Spleen (tissue), 11 donors: ENCODE data around the gene ALDH3A2. TPM values are rescaled to one million over a fixed set of nuclear protein-coding genes. Genes with fewer than 3 reads are reported as not detected.
"Not testable (repeated sequence)": the region's sequence is repeated elsewhere in the genome, so short reads cannot be mapped to it uniquely, and the experiment has no call there.

ENCODE experiments used
- DNase-seq: peaks from one replicate; pipeline ENCODE4 v3.0.0-alpha.2; 2020
- H3K27ac ChIP-seq, 8 donors: fragments of 200-600 bp; sonication (generic) in 7 of 8; 1 replicate in 4 of 8; 2 replicates in 4 of 8; pipeline versions ENCODE4 v1.5.0 to v1.8.0; 2016 to 2021; ENCODE audit warnings: inconsistent platforms in 4 of 8, mild to moderate bottlenecking in 4 of 8, moderate library complexity in 1 of 8
- H3K27me3 ChIP-seq, 7 donors: fragments of 200-600 bp; sonication (generic) in 6 of 7; replicated peaks in 1 of 7; 1 replicate in 4 of 7; 2 replicates in 3 of 7; pipeline versions ENCODE4 v1.5.0 to v1.8.0; 2016 to 2021; ENCODE audit warnings: inconsistent platforms in 3 of 7, mild to moderate bottlenecking in 1 of 7
- H3K36me3 ChIP-seq, 6 donors: fragments of 200-600 bp; sonication (generic) in 5 of 6; 1 replicate in 4 of 6; 2 replicates in 2 of 6; pipeline versions ENCODE4 v1.5.0 to v1.8.0; 2016 to 2021; ENCODE audit warnings: inconsistent platforms in 2 of 6
- H3K4me1 ChIP-seq, 6 donors: fragments of 200-600 bp; sonication (generic) in 5 of 6; 1 replicate in 3 of 6; 2 replicates in 3 of 6; pipeline versions ENCODE4 v1.5.0 to v1.8.0; 2016 to 2021; ENCODE audit warnings: inconsistent platforms in 3 of 6
- H3K4me3 ChIP-seq, 8 donors: fragments of 200-600 bp; sonication (generic) in 7 of 8; 1 replicate in 4 of 8; 2 replicates in 4 of 8; pipeline versions ENCODE4 v1.5.0 to v1.8.0; 2016 to 2021; ENCODE audit warnings: inconsistent platforms in 4 of 8, mild to moderate bottlenecking in 4 of 8, moderate library complexity in 2 of 8
- H3K9me3 ChIP-seq, 8 donors: fragments of 200-600 bp; sonication (generic) in 7 of 8; 1 replicate in 4 of 8; 2 replicates in 4 of 8; pipeline versions ENCODE4 v1.5.0 to v1.8.0; 2016 to 2021; ENCODE audit warnings: inconsistent platforms in 4 of 8
- POLR2A ChIP-seq, 3 donors: fragments of 450-650 bp; IDR thresholded peaks; one replicate each; pipeline ENCODE4 v1.5.1; 2017; ENCODE audit warnings: antibody characterized with exemption in 3 of 3, mild to moderate bottlenecking in 1 of 3
- POLR2AphosphoS5 ChIP-seq, 3 donors: sonication (generic); formaldehyde crosslinking; IDR thresholded peaks; one replicate each; pipeline ENCODE4 v1.5.1; 2017; ENCODE audit warnings: antibody characterized with exemption in 3 of 3
- WGBS, 5 donors: extraction: QIAGEN DNeasy Blood & Tissue Kit in 3 of 5; methylation state at CpG; one replicate each; pipeline versions ENCODE4 v1.1.5 to v1.1.7; 2013 to 2018; 5-methylcytosine and 5-hydroxymethylcytosine counted together
- intact Hi-C: fragments of 100-400 bp; cut with DNase I; formaldehyde crosslinking; loops from one replicate; pipeline ENCODE4 v1.15.0; 2023; ENCODE audit warnings: low total_unique reads
- polyA plus RNA-seq, 3 donors: library from polyadenylated mRNA; stranded (reverse); fragments of 200-250 nt; gene quantifications; one replicate each; pipeline ENCODE4 v1.2.1, GENCODE V29; 2013
- total RNA-seq, 7 donors: library from RNA; depleted of rRNA in 3 of 7; stranded (reverse); fragments of >200 nt in 3 of 7; fragmentation: NEBNext Ultra II Directional in 4 of 7; extraction: Animal tissue kit (Norgen Biotek cat#: 25700) in 4 of 7; gene quantifications; one replicate each; pipeline versions ENCODE4 v1.1.0 to v1.2.1, GENCODE V29; 2016 to 2021
- TF ChIP-seq, protein P1 (sequence below), 11 experiments: fragments of 200-600 bp in 7 of 11; fragments of 450-650 bp in 4 of 11; sonication (generic) in 4 of 11; IDR thresholded peaks in 8 of 11; conservative IDR thresholded peaks in 3 of 11; 1 replicate in 7 of 11; 2 replicates in 4 of 11; pipeline versions ENCODE4 v1.4.0 to v1.8.0; 2016 to 2021; ENCODE audit warnings: antibody characterized with exemption in 11 of 11, inconsistent platforms in 4 of 11, mild to moderate bottlenecking in 1 of 11
- donor health status: healthy with polysubstance abuse.
- donor health status: DM: no; HTN: no; CAD: no; lungs with moderate emphysema.
- donor health status: DM: no; HTN: no; CAD: no.
- donor health status: Bipolar disorder and iron deficiency.
- donor health status: healthy.
- donor health status: DM: no; HTN: no; CAD: no.
- donor health status: DM: yes; HTN: yes; CAD: no.

ALDH3A2 gene
- total and polyA plus RNA-seq, 10 donors = 14.4 to 73.1 (median 50.7) TPM

DNA sequence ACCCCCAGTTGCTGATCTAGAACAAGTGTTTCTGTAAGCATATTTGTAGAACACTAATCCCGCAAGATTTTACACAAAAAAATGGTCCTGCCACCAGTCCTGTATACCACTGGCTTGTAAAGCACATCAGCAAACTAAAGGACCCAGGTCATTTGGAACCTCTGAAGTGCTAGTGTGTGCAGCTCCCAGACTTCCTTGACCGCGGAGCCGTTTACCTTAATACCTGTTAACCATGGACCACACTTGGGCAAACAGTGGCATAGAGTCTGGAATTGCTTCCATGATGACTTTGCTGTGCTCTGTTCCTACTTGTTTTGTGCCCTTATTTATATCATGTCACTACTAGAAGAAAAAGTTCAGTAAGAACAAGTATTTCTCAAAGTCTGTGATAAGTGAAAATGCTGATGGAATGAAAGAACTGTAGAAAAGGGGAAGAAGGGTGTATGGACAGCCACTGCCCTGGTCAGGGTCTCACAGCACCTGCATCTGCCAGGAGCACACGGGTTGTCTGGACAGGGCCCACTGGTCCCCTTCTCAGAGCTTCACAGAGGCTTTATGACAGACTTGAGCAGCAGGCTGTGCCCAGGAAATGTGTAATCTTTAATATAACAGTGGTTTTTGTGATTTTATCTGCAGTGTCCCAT is 29.3 kb downstream of the ALDH3A2 start:
- H3K4me1 ChIP-seq = peaks cover 0 to 1% (median 0%) of the 10 kb centered on the region in 6 donors
- peaks cover 0 to 71% (median 21%) of the 10 kb centered on the region in 6 donors for H3K36me3 ChIP-seq
- no peaks in the 10 kb centered on the region for H3K27me3 ChIP-seq
- H3K9me3 ChIP-seq = no peaks in the 10 kb centered on the region
- intact Hi-C loops = no loop called here
- DNase-seq = no peak
- H3K27ac ChIP-seq = no peak overlapping the region
- TF ChIP-seq, protein P1, sequence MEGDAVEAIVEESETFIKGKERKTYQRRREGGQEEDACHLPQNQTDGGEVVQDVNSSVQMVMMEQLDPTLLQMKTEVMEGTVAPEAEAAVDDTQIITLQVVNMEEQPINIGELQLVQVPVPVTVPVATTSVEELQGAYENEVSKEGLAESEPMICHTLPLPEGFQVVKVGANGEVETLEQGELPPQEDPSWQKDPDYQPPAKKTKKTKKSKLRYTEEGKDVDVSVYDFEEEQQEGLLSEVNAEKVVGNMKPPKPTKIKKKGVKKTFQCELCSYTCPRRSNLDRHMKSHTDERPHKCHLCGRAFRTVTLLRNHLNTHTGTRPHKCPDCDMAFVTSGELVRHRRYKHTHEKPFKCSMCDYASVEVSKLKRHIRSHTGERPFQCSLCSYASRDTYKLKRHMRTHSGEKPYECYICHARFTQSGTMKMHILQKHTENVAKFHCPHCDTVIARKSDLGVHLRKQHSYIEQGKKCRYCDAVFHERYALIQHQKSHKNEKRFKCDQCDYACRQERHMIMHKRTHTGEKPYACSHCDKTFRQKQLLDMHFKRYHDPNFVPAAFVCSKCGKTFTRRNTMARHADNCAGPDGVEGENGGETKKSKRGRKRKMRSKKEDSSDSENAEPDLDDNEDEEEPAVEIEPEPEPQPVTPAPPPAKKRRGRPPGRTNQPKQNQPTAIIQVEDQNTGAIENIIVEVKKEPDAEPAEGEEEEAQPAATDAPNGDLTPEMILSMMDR (IDR thresholded peaks at IDR 0.05 in 8 of 11, conservative IDR thresholded peaks at IDR 0.05 in 3 of 11) = no peak
- TF ChIP-seq POLR2AphosphoS5 (IDR thresholded peaks at IDR 0.05) (no peak), POLR2A (IDR thresholded peaks at IDR 0.05) (no peak)
- WGBS, 5 donors = 94 to 98% (median 97%) methylated on average over 5 of the region's 5 CpGs
- H3K4me3 ChIP-seq = no peak overlapping the region

DNA sequence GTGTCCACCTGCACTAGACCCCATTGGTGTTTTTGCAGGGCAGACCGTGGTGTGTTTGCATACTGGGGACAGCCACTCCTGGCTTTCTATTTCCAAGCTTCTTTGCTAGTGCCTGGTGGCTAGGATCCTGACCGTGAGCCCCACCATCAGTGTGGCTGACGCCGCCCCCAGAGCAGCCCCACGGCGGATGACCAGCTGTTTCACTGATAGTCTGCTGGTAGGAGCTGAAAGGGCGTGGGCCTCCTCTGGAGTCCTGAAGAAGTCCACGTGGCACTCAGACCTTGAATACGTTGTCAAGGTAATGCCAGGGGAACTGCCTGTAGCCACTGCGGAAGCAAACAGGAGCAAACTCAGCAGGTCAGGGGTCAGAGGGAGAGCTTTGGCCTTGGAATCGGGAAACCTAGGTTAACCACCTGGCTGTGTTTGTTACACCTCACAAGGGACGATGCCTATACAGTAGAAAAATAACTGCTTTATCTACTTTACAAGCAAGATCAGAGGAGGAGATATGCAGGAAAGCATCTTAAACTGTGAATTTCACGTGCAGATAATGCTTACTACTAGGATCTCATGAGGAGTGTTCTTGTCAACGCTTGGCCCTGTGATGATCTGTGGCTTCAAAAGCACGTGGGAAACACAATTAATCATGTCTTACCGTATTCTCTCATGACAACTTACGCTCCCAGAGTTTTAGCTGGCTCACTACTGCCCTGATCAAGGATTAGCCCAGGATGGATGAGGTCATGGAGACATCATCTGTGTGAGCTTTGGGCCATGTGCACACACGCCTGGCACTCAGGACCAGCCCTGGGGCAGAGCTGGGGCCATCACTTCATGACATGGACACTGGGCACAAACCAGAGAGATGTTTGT is 30.3 kb downstream of the ALDH3A2 start:
- no peaks in the 10 kb centered on the region for H3K9me3 ChIP-seq
- H3K4me1 ChIP-seq = no peaks in the 10 kb centered on the region
- peaks cover 0 to 61% (median 18%) of the 10 kb centered on the region in 6 donors for H3K36me3 ChIP-seq
- no peak for DNase-seq
- no peaks in the 10 kb centered on the region for H3K27me3 ChIP-seq
- no peak overlapping the region for H3K27ac ChIP-seq
- no peak overlapping the region for H3K4me3 ChIP-seq
- TF ChIP-seq, protein P1 (IDR thresholded peaks at IDR 0.05 in 8 of 11, conservative IDR thresholded peaks at IDR 0.05 in 3 of 11) = no peak
- TF ChIP-seq POLR2A (IDR thresholded peaks at IDR 0.05) = no peak
- no peak for TF ChIP-seq POLR2AphosphoS5 (IDR thresholded peaks at IDR 0.05)
- WGBS, 5 donors = 84 to 92% (median 90%) methylated on average over 18 of the region's 18 CpGs
- intact Hi-C loops = no loop called here

DNA sequence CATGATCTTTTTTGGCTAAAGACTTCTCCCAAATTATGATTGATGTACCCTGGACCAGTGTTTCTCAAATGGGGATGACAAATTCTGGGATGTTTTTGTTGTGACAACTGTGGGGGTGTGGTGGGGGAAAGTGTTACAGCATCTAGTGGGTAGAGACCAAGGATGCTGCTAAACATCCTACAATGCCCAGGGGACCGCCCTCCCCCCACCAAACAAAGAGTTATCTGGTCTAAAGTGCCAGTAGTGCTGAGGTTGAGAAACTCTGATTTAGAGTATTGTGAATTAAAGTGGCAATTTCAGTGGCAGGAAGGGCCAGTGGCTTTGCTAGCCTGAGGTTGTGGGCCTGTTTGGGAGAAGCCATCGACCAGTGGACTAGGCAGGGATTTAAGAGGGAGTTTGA is 34.6 kb downstream of the ALDH3A2 start:
- H3K27ac ChIP-seq = no peak overlapping the region
- H3K36me3 ChIP-seq = peaks cover 0 to 19% (median 0%) of the 10 kb centered on the region in 6 donors
- no peak for DNase-seq
- H3K27me3 ChIP-seq = no peaks in the 10 kb centered on the region
- WGBS, 5 donors = 85 to 95% (median 89%) methylated on average over 2 of the region's 2 CpGs
- H3K4me1 ChIP-seq = no peaks in the 10 kb centered on the region
- no peaks in the 10 kb centered on the region for H3K9me3 ChIP-seq
- no peak overlapping the region for H3K4me3 ChIP-seq
- TF ChIP-seq POLR2A (IDR thresholded peaks at IDR 0.05) (no peak), POLR2AphosphoS5 (IDR thresholded peaks at IDR 0.05) (no peak)
- TF ChIP-seq, protein P1 (IDR thresholded peaks at IDR 0.05 in 8 of 11, conservative IDR thresholded peaks at IDR 0.05 in 3 of 11) = no peak
- intact Hi-C loops = no loop called here

DNA sequence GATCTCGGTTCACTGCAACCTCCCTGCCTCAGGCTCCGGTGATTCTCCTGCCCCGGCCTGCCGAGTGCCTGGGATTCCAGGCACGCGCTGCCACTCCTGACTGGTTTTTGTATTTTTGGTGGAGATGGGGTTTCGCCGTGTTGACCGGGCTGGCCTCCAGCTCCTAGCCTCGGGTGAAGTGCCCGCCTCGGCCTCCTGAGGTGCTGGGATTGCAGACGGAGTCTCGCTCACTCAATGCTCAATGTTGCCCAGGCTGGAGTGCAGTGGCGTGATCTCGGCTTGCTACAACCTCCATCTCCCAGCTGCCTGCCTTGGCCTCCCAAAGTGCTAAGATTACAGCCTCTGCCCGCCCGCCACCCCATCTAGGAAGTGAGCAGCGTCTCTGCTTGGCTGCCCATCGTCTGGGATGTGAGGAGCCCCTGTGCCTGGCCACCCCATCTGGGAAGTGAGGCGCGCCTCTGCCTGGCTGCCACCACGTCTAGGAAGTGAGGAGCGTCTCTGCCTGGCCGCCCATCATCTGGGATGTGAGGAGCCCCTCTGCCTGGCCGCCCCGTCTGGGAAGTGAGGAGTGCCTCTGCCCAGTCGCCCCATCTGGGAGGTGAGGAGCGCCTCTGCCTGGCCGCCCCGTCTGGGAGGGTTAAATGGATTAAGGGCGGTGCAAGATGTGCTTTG is 36.5 kb downstream of the ALDH3A2 start:
- WGBS, 5 donors = 90 to 95% (median 94%) methylated on average over 15 to 32 of the region's 32 CpGs
- not testable (repeated sequence) for H3K4me3 ChIP-seq, DNase-seq

More for the DNA sequence above, 36.5 kb downstream of the ALDH3A2 start:
- intact Hi-C loops, H3K4me1 ChIP-seq, H3K27me3 ChIP-seq, H3K27ac ChIP-seq, H3K9me3 ChIP-seq, H3K36me3 ChIP-seq: not testable (repeated sequence)
